Measurements from ENCODE around the gene PEX14. TPM values are rescaled to one million over a fixed set of nuclear protein-coding genes. Genes with fewer than 3 reads are reported as not detected.

The PEX14 gene
- total and polyA plus RNA-seq, 9 of the 15 experiments (the other 6 are each of a cell fraction or from before 2014, with no cell fraction given): 2.6 to 45.7 (median 22.7) TPM

GRCh38 chr1:10521537-10522157, 46.9 kb downstream of the PEX14 start (continued):
- TF ChIP-seq HNRNPH1 (optimal IDR thresholded peaks at IDR 0.05; ENCODE audit: low read depth, low read length) (no peak), ZFP1 (CRISPR knock-in tag; IDR thresholded peaks at IDR 0.05) (no peak), ZBTB11 (CRISPR knock-in tag; IDR thresholded peaks at IDR 0.05) (no peak), CSDE1 (IDR thresholded peaks at IDR 0.05) (no peak), EHMT2 (IDR thresholded peaks at IDR 0.05) (no peak)
- TF ChIP-seq, protein P1, sequence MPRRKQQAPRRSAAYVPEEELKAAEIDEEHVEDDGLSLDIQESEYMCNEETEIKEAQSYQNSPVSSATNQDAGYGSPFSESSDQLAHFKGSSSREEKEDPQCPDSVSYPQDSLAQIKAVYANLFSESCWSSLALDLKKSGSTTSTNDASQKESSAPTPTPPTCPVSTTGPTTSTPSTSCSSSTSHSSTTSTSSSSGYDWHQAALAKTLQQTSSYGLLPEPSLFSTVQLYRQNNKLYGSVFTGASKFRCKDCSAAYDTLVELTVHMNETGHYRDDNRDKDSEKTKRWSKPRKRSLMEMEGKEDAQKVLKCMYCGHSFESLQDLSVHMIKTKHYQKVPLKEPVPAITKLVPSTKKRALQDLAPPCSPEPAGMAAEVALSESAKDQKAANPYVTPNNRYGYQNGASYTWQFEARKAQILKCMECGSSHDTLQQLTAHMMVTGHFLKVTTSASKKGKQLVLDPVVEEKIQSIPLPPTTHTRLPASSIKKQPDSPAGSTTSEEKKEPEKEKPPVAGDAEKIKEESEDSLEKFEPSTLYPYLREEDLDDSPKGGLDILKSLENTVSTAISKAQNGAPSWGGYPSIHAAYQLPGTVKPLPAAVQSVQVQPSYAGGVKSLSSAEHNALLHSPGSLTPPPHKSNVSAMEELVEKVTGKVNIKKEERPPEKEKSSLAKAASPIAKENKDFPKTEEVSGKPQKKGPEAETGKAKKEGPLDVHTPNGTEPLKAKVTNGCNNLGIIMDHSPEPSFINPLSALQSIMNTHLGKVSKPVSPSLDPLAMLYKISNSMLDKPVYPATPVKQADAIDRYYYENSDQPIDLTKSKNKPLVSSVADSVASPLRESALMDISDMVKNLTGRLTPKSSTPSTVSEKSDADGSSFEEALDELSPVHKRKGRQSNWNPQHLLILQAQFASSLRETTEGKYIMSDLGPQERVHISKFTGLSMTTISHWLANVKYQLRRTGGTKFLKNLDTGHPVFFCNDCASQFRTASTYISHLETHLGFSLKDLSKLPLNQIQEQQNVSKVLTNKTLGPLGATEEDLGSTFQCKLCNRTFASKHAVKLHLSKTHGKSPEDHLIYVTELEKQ (CRISPR knock-in tag; IDR thresholded peaks at IDR 0.05): no peak
